GM12873 (cell line): Measurements from ENCODE around the gene KANK4.

ENCODE experiments used
- TF ChIP-seq, protein P1 (sequence below): IDR thresholded peaks from 2 replicates; pipeline ENCODE4 v1.5.1; 2012; ENCODE audit warnings: low read depth, mild to moderate bottlenecking, moderate library complexity, low read length, control low read depth; ENCODE audit not compliant: insufficient read depth; ENCODE audit errors: missing control alignments

KANK4 gene

GRCh38 chr1:62222321-62222720 lies 96.9 kb downstream of the KANK4 start:
- TF ChIP-seq, protein P1, sequence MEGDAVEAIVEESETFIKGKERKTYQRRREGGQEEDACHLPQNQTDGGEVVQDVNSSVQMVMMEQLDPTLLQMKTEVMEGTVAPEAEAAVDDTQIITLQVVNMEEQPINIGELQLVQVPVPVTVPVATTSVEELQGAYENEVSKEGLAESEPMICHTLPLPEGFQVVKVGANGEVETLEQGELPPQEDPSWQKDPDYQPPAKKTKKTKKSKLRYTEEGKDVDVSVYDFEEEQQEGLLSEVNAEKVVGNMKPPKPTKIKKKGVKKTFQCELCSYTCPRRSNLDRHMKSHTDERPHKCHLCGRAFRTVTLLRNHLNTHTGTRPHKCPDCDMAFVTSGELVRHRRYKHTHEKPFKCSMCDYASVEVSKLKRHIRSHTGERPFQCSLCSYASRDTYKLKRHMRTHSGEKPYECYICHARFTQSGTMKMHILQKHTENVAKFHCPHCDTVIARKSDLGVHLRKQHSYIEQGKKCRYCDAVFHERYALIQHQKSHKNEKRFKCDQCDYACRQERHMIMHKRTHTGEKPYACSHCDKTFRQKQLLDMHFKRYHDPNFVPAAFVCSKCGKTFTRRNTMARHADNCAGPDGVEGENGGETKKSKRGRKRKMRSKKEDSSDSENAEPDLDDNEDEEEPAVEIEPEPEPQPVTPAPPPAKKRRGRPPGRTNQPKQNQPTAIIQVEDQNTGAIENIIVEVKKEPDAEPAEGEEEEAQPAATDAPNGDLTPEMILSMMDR, result no peak

DNA sequence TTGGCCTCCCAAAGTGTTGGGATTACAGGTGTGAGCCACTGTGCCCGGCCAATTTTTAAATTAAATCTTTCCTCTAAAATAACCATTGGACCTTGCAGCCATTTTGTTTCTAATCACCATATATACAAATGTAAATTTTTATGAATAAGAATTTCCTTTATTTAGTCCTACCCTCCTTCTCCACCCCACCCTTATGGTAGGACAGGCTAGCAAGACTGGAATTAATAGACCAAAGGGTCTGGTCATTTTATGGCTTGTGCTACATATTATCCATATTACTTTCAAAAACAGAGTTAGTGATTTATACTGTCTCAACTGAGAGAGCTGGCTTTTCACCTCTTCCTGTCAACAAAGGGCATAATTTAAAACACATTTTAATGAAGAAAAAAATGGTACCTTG lies 98.1 kb downstream of the KANK4 start:
- TF ChIP-seq, protein P1, result no peak

GRCh38 chr1:62218604-62219003 lies 100.6 kb downstream of the KANK4 start:
- TF ChIP-seq, protein P1, result no peak

- TF ChIP-seq, protein P1, result no peak
Observed at GRCh38 chr1:62213075-62213914, 105.9 kb downstream of the KANK4 start.

GRCh38 chr1:62212411-62212810 lies 106.8 kb downstream of the KANK4 start:
- TF ChIP-seq, protein P1, result no peak

- TF ChIP-seq, protein P1, result no peak
Observed at GRCh38 chr1:62210960-62211359, 108.3 kb downstream of the KANK4 start.

GRCh38 chr1:62209931-62210595 lies 109.2 kb downstream of the KANK4 start:
- TF ChIP-seq, protein P1, result no peak
